Gastrocnemius medialis (tissue), 4 donors: ENCODE measurements around the gene ADGRL3.

Experiments used
- CTCF ChIP-seq, 5 experiments: fragments of 450-650 bp in 3 of 5; fragments of 200-600 bp in 2 of 5; sonication (generic) in 2 of 5; IDR thresholded peaks in 4 of 5; conservative IDR thresholded peaks in 1 of 5; 1 replicate in 4 of 5; 2 replicates in 1 of 5; pipeline ENCODE4 v1.5.1; 2016 to 2019; ENCODE audit warnings: antibody characterized with exemption in 5 of 5, mild to moderate bottlenecking in 3 of 5, moderate library complexity in 3 of 5
- POLR2A ChIP-seq, 2 donors: fragments of 450-650 bp; IDR thresholded peaks; one replicate each; pipeline ENCODE4 v1.6.1; 2017; ENCODE audit warnings: antibody characterized with exemption in 2 of 2, mild to moderate bottlenecking in 2 of 2, moderate library complexity in 2 of 2

GRCh38 chr4:61559396-61559795, 359.3 kb downstream of the ADGRL3 start:
- TF ChIP-seq POLR2A (IDR thresholded peaks at IDR 0.05) (no peak), CTCF (IDR thresholded peaks at IDR 0.05 in 4 of 5, conservative IDR thresholded peaks at IDR 0.05 in 1 of 5) (no peak)
